Mammary epithelial cell (primary cell): ENCODE measurements around the gene SCG3.

ENCODE experiments used
- EZH2 ChIP-seq: IDR thresholded peaks from 2 replicates; pipeline ENCODE4 v1.6.1; 2012; ENCODE audit warnings: low read length, inconsistent platforms, borderline replicate concordance
- TF ChIP-seq, protein P1 (sequence below), 2 donors: IDR thresholded peaks in 1 of 2; conservative IDR thresholded peaks in 1 of 2; 2 replicates each; pipeline ENCODE4 v1.5.1; 2011 to 2012; ENCODE audit warnings: inconsistent platforms in 2 of 2, low read length in 2 of 2, mild to moderate bottlenecking in 2 of 2, control low read depth in 1 of 2, low read depth in 1 of 2; ENCODE audit not compliant: insufficient read depth in 1 of 2; ENCODE audit errors: extremely low read depth in 1 of 2

DNA sequence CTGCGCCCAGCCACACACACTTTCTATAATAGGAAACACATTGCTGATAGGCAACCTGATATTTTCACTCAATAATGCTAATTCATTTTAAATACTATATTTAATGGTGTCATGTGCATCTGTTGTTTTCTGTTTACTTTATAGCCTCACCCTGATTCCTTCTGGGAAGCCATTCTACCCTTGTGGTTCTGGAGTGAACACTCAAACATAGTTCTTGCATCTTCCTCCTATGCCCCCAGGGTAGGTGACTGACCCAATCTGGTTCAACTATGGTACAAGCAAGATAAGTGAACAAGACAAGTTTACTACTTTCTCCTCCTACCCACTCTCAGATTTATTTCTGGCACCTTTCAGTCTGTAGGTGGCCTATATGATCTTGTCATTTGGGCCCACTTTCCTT, 4.3 kb upstream of the SCG3 start:
- TF ChIP-seq, protein P1, sequence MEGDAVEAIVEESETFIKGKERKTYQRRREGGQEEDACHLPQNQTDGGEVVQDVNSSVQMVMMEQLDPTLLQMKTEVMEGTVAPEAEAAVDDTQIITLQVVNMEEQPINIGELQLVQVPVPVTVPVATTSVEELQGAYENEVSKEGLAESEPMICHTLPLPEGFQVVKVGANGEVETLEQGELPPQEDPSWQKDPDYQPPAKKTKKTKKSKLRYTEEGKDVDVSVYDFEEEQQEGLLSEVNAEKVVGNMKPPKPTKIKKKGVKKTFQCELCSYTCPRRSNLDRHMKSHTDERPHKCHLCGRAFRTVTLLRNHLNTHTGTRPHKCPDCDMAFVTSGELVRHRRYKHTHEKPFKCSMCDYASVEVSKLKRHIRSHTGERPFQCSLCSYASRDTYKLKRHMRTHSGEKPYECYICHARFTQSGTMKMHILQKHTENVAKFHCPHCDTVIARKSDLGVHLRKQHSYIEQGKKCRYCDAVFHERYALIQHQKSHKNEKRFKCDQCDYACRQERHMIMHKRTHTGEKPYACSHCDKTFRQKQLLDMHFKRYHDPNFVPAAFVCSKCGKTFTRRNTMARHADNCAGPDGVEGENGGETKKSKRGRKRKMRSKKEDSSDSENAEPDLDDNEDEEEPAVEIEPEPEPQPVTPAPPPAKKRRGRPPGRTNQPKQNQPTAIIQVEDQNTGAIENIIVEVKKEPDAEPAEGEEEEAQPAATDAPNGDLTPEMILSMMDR (conservative IDR thresholded peaks at IDR 0.05 in 1 of 2, IDR thresholded peaks at IDR 0.05 in 1 of 2; ENCODE audit: extremely low read depth in 1 of 2, insufficient read depth in 1 of 2, low read depth in 1 of 2, low read length in 2 of 2): no peak
- TF ChIP-seq EZH2: no peak
